GM18907 (cell line): ENCODE data around the gene BNIP5.

Experiments used
- ATAC-seq: cut with Tn5 transposase; IDR thresholded peaks from one replicate; pipeline ENCODE4 v1.9.1; 2021; ENCODE audit warnings: mild to moderate bottlenecking, moderate library complexity; ENCODE audit not compliant: unreplicated experiment

The BNIP5 gene

GRCh38 chr6:36269834-36270705, 66.6 kb downstream of the BNIP5 start, which contains the start of gene PNPLA1:
PNPLA1 (plus strand) TSS chr6:36270060; CDS start chr6:36270460, 400 bp downstream.
- no peak for ATAC-seq

DNA sequence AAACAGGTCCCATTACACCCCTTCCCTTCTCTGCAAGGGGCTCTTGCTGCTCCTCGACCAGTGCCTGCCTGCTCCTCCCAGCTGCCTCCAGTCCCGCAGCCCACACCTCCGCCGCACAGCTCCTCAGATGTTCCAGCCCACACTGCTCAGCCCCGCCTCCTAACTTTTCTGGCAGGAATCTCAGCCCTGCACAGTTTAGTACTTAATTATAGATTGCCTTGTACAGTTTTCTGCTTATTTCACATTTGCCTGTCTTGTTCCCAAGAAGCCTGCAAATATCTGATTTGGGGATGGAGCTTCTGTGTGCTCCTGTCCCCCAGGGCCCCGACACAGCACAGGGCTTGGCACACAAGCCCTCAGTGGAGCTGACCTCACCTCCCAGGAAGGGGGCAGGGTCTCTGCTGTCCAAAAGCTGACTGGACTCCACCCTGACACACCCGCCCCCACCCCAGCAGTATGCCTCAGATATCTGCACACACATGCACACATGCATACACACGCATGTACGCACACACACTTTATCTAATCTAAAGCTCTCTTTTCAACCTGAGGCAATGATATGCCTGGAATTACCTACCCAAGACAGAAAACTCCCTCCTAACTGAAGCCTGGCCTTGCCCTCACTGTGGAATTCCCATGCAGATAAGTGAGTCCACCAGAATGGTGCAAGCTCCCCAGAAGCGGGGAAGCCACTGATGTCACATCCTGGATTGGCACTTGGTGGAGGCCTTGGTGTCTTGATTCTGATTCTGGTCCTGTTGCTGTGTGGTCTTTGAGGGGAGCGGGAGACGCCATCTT, 68.0 kb downstream of the BNIP5 start:
- ATAC-seq, result no peak

DNA sequence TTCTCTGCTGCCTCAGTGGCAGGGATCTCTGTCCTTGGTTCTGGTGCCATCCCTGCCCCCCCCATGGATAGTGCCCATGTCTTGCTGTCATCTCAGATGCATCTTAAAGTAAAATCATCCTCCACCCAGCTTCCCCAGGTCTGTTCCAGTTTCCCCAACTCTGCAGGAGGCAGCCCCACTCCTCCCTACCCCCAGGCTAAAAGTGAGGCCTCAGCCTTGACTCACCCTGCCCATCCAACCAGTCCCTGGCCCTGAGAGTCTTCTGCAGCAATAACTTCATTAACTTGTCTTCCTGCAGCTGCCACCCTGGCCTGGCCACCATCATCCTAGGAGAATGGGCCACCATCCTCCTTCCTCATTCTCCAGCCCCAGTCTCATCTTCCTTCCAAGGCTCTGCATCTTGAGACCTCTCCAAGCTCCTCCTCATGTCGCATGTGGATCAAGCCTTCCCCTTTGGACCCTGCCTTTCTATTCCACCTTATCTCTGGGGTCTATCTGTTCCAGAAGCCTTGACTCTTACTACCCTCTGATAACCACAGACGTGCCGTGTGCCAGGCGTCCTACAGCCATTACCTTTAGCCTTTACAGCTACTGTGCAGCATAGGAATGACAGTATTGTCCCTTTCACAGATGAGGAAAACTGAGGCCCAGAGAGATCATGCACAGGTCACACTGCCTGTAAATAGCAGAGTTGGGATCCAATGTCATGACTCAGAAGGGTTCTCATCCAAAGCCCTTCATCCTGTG, 68.8 kb downstream of the BNIP5 start:
- ATAC-seq, result no peak

GRCh38 chr6:36266913-36267644, 69.6 kb downstream of the BNIP5 start:
- no peak for ATAC-seq
